Right atrium auricular region (tissue), 2 donors: ENCODE data around the gene TIFAB. TPM values are rescaled to one million over a fixed set of nuclear protein-coding genes. Genes with fewer than 3 reads are reported as not detected.

ENCODE experiments used
- DNase-seq: peaks from one replicate; pipeline ENCODE4 v3.0.0-alpha.2; 2019; ENCODE audit warnings: low spot score
- H3K27ac ChIP-seq, 2 donors: fragments of 200-600 bp; sonication (generic); 1 replicate in 1 of 2; 2 replicates in 1 of 2; pipeline ENCODE4 v1.5.1; 2016 to 2019
- H3K27me3 ChIP-seq, 2 donors: fragments of 200-600 bp; sonication (generic); one replicate each; pipeline versions ENCODE4 v1.5.1 to v1.6.0; 2017 to 2019
- H3K36me3 ChIP-seq: fragments of 200-600 bp; sonication (generic); one replicate; pipeline ENCODE4 v1.5.1; 2016
- H3K4me1 ChIP-seq, 2 donors: fragments of 200-600 bp; sonication (generic); one replicate each; pipeline versions ENCODE4 v1.5.1 to v1.6.0; 2017 to 2019
- H3K4me3 ChIP-seq, 2 donors: fragments of 200-600 bp; sonication (generic); 1 replicate in 1 of 2; 2 replicates in 1 of 2; pipeline ENCODE4 v1.5.1; 2017 to 2019; ENCODE audit warnings: mild to moderate bottlenecking in 1 of 2, moderate library complexity in 1 of 2
- H3K9me3 ChIP-seq, 2 donors: fragments of 200-600 bp; sonication (generic); one replicate each; pipeline ENCODE4 v1.5.1; 2019
- total RNA-seq, 2 donors: library from RNA; depleted of rRNA; stranded (reverse); fragments of >200 nt; gene quantifications; one replicate each; pipeline ENCODE4 v1.1.0, GENCODE V29; 2016
- TF ChIP-seq, protein P1 (sequence below), 2 donors: fragments of 200-600 bp; sonication (generic); IDR thresholded peaks; one replicate each; pipeline ENCODE4 v1.5.1; 2019; ENCODE audit warnings: antibody characterized with exemption in 2 of 2

Gene TIFAB
- total RNA-seq, 2 donors from 2014 or later = not detected

DNA sequence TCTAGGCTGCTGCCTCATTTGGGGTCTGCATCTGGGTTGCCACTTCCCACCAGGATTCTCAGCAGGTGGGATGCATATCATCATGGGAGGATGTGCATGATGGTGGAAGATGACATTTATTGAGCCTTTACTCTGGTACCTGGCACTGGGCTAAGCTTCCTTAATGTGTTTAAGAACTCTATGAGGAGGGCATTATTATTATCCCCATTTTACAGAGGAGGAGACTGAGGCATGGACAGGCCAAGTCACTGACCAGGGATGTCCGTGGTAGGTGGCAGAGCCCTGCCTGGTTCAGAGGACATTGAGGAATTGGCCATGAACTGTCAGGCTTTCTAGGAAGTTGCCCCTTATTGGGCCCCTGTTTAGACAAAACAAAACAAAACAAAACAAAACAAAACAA is 31.1 kb upstream of the TIFAB start:
- no peak overlapping the region for H3K4me3 ChIP-seq
- no peaks in the 10 kb centered on the region for H3K9me3 ChIP-seq
- H3K27ac ChIP-seq = no peak overlapping the region
- TF ChIP-seq, protein P1, sequence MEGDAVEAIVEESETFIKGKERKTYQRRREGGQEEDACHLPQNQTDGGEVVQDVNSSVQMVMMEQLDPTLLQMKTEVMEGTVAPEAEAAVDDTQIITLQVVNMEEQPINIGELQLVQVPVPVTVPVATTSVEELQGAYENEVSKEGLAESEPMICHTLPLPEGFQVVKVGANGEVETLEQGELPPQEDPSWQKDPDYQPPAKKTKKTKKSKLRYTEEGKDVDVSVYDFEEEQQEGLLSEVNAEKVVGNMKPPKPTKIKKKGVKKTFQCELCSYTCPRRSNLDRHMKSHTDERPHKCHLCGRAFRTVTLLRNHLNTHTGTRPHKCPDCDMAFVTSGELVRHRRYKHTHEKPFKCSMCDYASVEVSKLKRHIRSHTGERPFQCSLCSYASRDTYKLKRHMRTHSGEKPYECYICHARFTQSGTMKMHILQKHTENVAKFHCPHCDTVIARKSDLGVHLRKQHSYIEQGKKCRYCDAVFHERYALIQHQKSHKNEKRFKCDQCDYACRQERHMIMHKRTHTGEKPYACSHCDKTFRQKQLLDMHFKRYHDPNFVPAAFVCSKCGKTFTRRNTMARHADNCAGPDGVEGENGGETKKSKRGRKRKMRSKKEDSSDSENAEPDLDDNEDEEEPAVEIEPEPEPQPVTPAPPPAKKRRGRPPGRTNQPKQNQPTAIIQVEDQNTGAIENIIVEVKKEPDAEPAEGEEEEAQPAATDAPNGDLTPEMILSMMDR (IDR thresholded peaks at IDR 0.05) = no peak
- no peak for DNase-seq
- peaks cover 0 to 11% of the 10 kb centered on the region in 2 donors for H3K27me3 ChIP-seq
- H3K4me1 ChIP-seq = peaks cover 0 to 2% of the 10 kb centered on the region in 2 donors
- H3K36me3 ChIP-seq = no peaks in the 10 kb centered on the region

DNA sequence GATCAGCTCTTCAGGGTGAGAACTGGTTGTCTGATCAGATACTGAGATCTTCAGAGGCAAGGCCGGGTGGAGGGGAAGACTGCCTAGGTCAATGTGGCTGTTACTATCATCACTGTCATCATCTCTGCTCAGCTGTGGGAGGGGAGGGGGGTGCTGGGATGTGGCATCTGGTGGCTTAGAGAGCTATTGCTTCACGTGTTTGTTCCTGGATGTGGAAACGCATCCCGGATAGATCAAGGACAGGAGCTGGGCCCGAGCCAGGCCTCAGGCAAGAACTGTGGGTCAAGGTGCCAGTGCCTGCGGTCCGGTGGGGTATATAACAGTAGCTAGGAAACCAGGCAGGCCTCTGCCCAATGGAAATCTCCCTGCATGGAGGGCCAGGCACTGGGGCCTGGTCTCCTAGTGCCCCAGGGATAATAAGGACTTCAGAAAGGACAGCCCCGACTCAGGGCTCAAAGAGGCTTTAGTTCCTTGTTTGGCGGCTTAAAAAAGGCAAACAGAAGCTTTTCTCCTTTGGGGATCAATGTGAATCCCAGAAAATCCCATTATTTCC is 30.3 kb upstream of the TIFAB start:
- TF ChIP-seq, protein P1 (IDR thresholded peaks at IDR 0.05) = no peak
- no peak overlapping the region for H3K4me3 ChIP-seq
- H3K27me3 ChIP-seq = peaks cover 0 to 4% of the 10 kb centered on the region in 2 donors
- H3K36me3 ChIP-seq = no peaks in the 10 kb centered on the region
- no peaks in the 10 kb centered on the region for H3K4me1 ChIP-seq
- no peak overlapping the region for H3K27ac ChIP-seq
- H3K9me3 ChIP-seq = no peaks in the 10 kb centered on the region
- no peak for DNase-seq

DNA sequence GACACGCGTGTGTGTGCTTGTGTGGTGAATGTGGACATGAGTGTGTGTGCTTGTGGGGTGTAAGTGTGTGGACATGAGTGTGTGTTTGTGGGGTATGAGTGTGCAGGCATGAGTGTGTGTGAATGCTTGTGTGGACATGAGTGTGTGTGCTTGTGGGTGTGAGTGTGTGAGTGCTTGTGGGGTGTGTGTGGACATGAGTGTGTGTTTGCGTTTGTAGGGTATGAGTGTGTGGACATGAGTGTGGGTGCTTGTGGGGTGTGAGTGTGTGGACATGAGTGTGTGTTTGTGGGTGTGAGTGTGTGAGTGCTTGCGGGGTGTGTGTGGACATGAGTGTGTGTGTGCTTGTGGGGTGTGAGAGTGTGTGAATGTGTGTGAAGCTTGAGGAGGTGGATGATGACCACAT is 29.8 kb upstream of the TIFAB start:
- Histone ChIP-seq H3K9me3 (no peaks in the 10 kb centered on the region), H3K36me3 (no peaks in the 10 kb centered on the region), H3K4me1 (no peaks in the 10 kb centered on the region), H3K27me3 (no peaks in the 10 kb centered on the region), H3K4me3 (no peak overlapping the region), H3K27ac (no peak overlapping the region)
- no peak for DNase-seq
- TF ChIP-seq, protein P1 (IDR thresholded peaks at IDR 0.05) = no peak

DNA sequence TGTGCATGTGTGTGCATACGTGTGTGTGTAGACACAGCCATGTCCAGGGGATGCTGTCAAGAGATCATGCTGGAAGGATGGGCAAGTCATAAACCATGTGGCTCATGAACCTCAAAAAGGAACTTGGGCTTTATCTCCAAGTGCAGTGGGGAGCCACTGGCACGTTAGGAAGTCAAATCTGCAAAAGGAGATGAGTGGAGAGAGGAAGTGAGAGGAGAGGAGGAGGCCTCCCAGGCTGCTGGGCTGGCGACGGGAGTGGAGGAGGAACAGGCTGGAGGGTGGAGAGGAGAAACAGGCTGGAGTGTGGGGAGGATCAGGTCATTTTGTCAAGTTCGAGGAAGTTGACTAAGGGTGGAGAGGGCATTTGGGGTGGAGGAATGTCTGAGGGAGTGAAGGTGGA is 29.2 kb upstream of the TIFAB start:
- TF ChIP-seq, protein P1 (IDR thresholded peaks at IDR 0.05) = no peak
- Histone ChIP-seq H3K27me3 (no peaks in the 10 kb centered on the region), H3K4me3 (no peak overlapping the region), H3K36me3 (no peaks in the 10 kb centered on the region), H3K27ac (no peak overlapping the region), H3K9me3 (no peaks in the 10 kb centered on the region), H3K4me1 (no peaks in the 10 kb centered on the region)
- DNase-seq = no peak

DNA sequence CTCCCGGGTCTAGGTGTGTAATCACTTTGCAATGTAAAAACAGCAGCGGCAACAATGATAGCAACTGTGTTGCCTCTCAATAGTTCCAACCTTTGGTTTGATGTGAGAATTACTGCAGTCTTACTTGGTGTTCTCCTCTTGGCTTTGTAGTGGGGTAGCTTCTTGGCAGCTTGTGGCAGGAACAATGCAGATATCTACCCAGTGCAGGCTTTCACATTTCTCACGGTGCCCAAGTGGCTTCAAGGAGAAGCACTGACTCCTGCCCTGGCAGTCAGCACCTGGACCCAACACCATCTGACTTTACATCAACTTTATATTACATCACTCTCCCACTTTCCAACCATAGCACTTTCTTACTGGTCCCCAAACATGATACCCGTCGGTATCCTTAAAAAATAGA is 28.4 kb upstream of the TIFAB start:
- no peak for DNase-seq
- no peaks in the 10 kb centered on the region for H3K27me3 ChIP-seq
- H3K27ac ChIP-seq = no peak overlapping the region

More for the DNA sequence above, 28.4 kb upstream of the TIFAB start:
- Histone ChIP-seq H3K4me1 (no peaks in the 10 kb centered on the region), H3K9me3 (no peaks in the 10 kb centered on the region), H3K4me3 (no peak overlapping the region), H3K36me3 (no peaks in the 10 kb centered on the region)
- TF ChIP-seq, protein P1 (IDR thresholded peaks at IDR 0.05) = no peak
